ENCODE results near the gene C2CD2. TPM values are rescaled to one million over a fixed set of nuclear protein-coding genes. Genes with fewer than 3 reads are reported as not detected.

C2CD2 gene
- total RNA-seq, 2 experiments from 2014 or later = 4.5 to 5.9 TPM

DNA sequence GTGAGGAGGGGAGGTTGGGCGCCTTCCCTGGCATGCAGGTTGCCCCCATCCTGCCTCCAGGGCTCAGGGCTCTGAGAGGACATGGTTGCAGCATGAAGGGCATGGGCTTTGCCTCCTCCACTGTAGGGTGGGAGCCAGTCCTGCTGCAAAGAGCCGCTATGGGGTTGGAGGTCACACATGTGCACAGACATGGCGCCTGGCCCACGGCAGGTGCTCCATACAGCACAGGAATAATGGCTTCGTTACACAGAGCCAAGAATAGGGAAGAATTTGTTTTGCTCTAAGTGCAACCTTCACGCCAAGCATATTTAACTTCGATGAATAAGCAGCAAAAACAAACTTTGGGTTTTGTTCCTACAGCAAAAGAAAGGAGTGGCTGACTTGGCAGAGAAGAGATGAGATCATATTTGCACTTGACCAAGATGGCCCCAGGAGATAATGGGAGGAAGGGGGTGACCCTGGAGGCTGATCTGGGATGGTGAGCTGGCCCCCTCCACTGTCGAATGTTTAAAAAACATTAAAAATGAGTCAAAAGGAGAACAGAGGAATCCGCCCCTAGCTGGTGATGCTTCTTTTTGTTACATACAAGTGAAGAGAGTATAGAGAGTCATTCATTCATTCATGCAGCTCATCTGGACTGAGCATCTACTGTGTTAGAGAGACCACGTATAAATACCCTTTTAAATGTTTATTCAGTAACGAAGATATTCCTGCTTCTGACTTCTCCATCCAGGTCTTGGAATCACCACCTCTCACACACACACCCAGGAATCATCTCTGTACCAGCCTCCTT is 12.4 kb upstream of the C2CD2 start:
- ChIA-PET CTCF (ENCODE audit: unreplicated experiment) (no interaction called here), POLR2A (no interaction called here)
- H3K27ac ChIP-seq (ENCODE audit: low read depth, low read length, poor library complexity, severe bottlenecking) = no peak overlapping the region
- H3K9me2 ChIP-seq (ENCODE audit: insufficient read depth, low read length) = no peaks in the 10 kb centered on the region
- TF ChIP-seq EZH2phosphoT487 (IDR thresholded peaks at IDR 0.05; ENCODE audit: borderline replicate concordance, low read depth, low read length) = no peak
- TF ChIP-seq, protein P1, sequence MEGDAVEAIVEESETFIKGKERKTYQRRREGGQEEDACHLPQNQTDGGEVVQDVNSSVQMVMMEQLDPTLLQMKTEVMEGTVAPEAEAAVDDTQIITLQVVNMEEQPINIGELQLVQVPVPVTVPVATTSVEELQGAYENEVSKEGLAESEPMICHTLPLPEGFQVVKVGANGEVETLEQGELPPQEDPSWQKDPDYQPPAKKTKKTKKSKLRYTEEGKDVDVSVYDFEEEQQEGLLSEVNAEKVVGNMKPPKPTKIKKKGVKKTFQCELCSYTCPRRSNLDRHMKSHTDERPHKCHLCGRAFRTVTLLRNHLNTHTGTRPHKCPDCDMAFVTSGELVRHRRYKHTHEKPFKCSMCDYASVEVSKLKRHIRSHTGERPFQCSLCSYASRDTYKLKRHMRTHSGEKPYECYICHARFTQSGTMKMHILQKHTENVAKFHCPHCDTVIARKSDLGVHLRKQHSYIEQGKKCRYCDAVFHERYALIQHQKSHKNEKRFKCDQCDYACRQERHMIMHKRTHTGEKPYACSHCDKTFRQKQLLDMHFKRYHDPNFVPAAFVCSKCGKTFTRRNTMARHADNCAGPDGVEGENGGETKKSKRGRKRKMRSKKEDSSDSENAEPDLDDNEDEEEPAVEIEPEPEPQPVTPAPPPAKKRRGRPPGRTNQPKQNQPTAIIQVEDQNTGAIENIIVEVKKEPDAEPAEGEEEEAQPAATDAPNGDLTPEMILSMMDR (conservative IDR thresholded peaks at IDR 0.05; ENCODE audit: low read length) = no peak
- BruUV-seq (replicated peaks) = no TSS peak
- H4K20me1 ChIP-seq (ENCODE audit: insufficient read depth, low read length) = no peaks in the 10 kb centered on the region
- H3K9me3 ChIP-seq (ENCODE audit: low read length) = no peaks in the 10 kb centered on the region
- H3K4me1 ChIP-seq (ENCODE audit: insufficient read depth, low read length, poor library complexity, severe bottlenecking) = peaks cover 27% of the 10 kb centered on the region
- no peak overlapping the region for H3K4me2 ChIP-seq (ENCODE audit: low read length)
- no peak for DNase-seq (ENCODE audit: low spot score)
- intact Hi-C loops (cut with micrococcal nuclease; ENCODE audit: unreplicated experiment) = loop anchor here (10.0 kb wide), 1 partner anchor 351 kb away; no protein-coding TSS in a partner anchor
- no peaks in the 10 kb centered on the region for H3K36me3 ChIP-seq (ENCODE audit: insufficient read depth, low read length)
- H3K79me2 ChIP-seq (ENCODE audit: insufficient read depth, low read depth, low read length) = no peaks in the 10 kb centered on the region
- H2AFZ ChIP-seq (ENCODE audit: low read length) = no peak overlapping the region
- H3K4me3 ChIP-seq (ENCODE audit: low read depth, low read length, poor library complexity, severe bottlenecking) = no peak overlapping the region

GRCh38 chr21:41965461-41966013 is 11.7 kb upstream of the C2CD2 start:
- Histone ChIP-seq H4K20me1 (ENCODE audit: insufficient read depth, low read length) (no peaks in the 10 kb centered on the region), H3K36me3 (ENCODE audit: insufficient read depth, low read length) (no peaks in the 10 kb centered on the region), H2AFZ (ENCODE audit: low read length) (no peak overlapping the region), H3K9me3 (ENCODE audit: low read length) (no peaks in the 10 kb centered on the region), H3K79me2 (ENCODE audit: insufficient read depth, low read depth, low read length) (no peaks in the 10 kb centered on the region), H3K4me2 (ENCODE audit: low read length) (peak overlapping the region; percentile 53; the same call in 1 of the 2 replicates), H3K4me1 (ENCODE audit: insufficient read depth, low read length, poor library complexity, severe bottlenecking) (peaks cover 29% of the 10 kb centered on the region), H3K27ac (ENCODE audit: low read depth, low read length, poor library complexity, severe bottlenecking) (no peak overlapping the region), H3K9me2 (ENCODE audit: insufficient read depth, low read length) (no peaks in the 10 kb centered on the region), H3K4me3 (ENCODE audit: low read depth, low read length, poor library complexity, severe bottlenecking) (no peak overlapping the region)
- POLR2A ChIA-PET = interaction anchor here (0.7 kb wide), 1 partner anchor 159 kb away, joined by 3 read pairs; no protein-coding TSS in a partner anchor
- CTCF ChIA-PET (ENCODE audit: unreplicated experiment) = interaction anchor here (0.5 kb wide), 1 partner anchor 236 kb away, joined by 3 read pairs; no protein-coding TSS in a partner anchor
- no TSS peak for BruUV-seq (replicated peaks)
- TF ChIP-seq, protein P1 (conservative IDR thresholded peaks at IDR 0.05; ENCODE audit: low read length) = no peak
- no peak for TF ChIP-seq EZH2phosphoT487 (IDR thresholded peaks at IDR 0.05; ENCODE audit: borderline replicate concordance, low read depth, low read length)
- intact Hi-C loops (cut with micrococcal nuclease; ENCODE audit: unreplicated experiment) = loop anchor here (10.0 kb wide), 1 partner anchor 351 kb away; no protein-coding TSS in a partner anchor
- no peak for DNase-seq (ENCODE audit: low spot score)
